GM23338 (cell line): Measurements from ENCODE around the gene ADGRB3. TPM values are rescaled to one million over a fixed set of nuclear protein-coding genes. Genes with fewer than 3 reads are reported as not detected.
A peak's percentile ranks its signal among the peaks of the same experiment; 100 is the strongest.

Source experiments
- ATAC-seq: fragments of 200-7000 bp; cut with Tn5 transposase; 3 replicates; pipeline ENCODE4 v1.9.1; 2020
- DNase-seq: peaks from one replicate; pipeline ENCODE4 v3.0.0-alpha.2; 2015; ENCODE audit warnings: low spot score
- H2AFZ ChIP-seq: fragments of 200-600 bp; sonication (generic); 2 replicates; pipeline ENCODE4 v1.8.0; 2016; ENCODE audit warnings: antibody characterized with exemption, mild to moderate bottlenecking, moderate library complexity
- H3F3A ChIP-seq: fragments of 200-600 bp; sonication (generic); replicated peaks from 2 replicates; pipeline ENCODE4 v1.8.0; 2017; ENCODE audit warnings: antibody characterized with exemption, mixed run types, low read depth
- H3K27ac ChIP-seq: fragments of 200-600 bp; sonication (generic); 2 replicates; pipeline ENCODE4 v1.6.1; 2016; ENCODE audit warnings: low read depth
- H3K27me3 ChIP-seq: fragments of 200-600 bp; sonication (generic); 2 replicates; pipeline ENCODE4 v1.8.0; 2016; ENCODE audit warnings: mild to moderate bottlenecking, mixed run types, moderate library complexity; ENCODE audit not compliant: insufficient read depth
- H3K36me3 ChIP-seq: fragments of 200-600 bp; sonication (generic); 2 replicates; pipeline ENCODE4 v1.8.0; 2016; ENCODE audit warnings: mild to moderate bottlenecking; ENCODE audit not compliant: insufficient read depth
- H3K4me1 ChIP-seq: fragments of 200-600 bp; sonication (generic); 2 replicates; pipeline ENCODE4 v1.8.0; 2016; ENCODE audit warnings: mild to moderate bottlenecking, moderate library complexity; ENCODE audit not compliant: insufficient read depth
- H3K4me2 ChIP-seq: fragments of 200-600 bp; sonication (generic); 2 replicates; pipeline ENCODE4 v1.7.1; 2017; ENCODE audit warnings: mixed run types
- H3K4me3 ChIP-seq: fragments of 200-600 bp; sonication (generic); 2 replicates; pipeline ENCODE4 v1.6.1; 2016; ENCODE audit warnings: mixed run types
- H3K79me2 ChIP-seq: fragments of 200-600 bp; sonication (generic); replicated peaks from 2 replicates; pipeline ENCODE4 v1.8.0; 2017; ENCODE audit warnings: mild to moderate bottlenecking; ENCODE audit not compliant: insufficient read depth
- H3K9me2 ChIP-seq: fragments of 200-600 bp; sonication (generic); 2 replicates; pipeline ENCODE4 v1.8.0; 2017; ENCODE audit not compliant: insufficient read depth
- H4K20me1 ChIP-seq: fragments of 200-600 bp; sonication (generic); replicated peaks from 2 replicates; pipeline ENCODE4 v1.8.0; 2017; ENCODE audit warnings: mild to moderate bottlenecking; ENCODE audit not compliant: insufficient read depth
- H3K27ac Mint-ChIP-seq: 2 replicates; pipeline ENCODE4 v1.8.0; 2020; ENCODE audit warnings: inconsistent platforms, mild to moderate bottlenecking, moderate library complexity, mixed read lengths
- H3K27me3 Mint-ChIP-seq: 3 replicates; pipeline ENCODE4 v1.8.0; 2022; ENCODE audit warnings: low read depth, mild to moderate bottlenecking, moderate library complexity, mixed read lengths, inconsistent platforms; ENCODE audit not compliant: insufficient read depth, poor library complexity
- H3K36me3 Mint-ChIP-seq: 3 replicates; pipeline ENCODE4 v1.8.0; 2021; ENCODE audit warnings: low read depth, mild to moderate bottlenecking, inconsistent platforms, moderate library complexity, mixed read lengths
- H3K4me1 Mint-ChIP-seq: 3 replicates; pipeline ENCODE4 v1.8.0; 2020; ENCODE audit warnings: mild to moderate bottlenecking, inconsistent platforms, mixed read lengths
- H3K4me3 Mint-ChIP-seq: 3 replicates; pipeline ENCODE4 v1.8.0; 2021; ENCODE audit warnings: moderate library complexity, mild to moderate bottlenecking, inconsistent platforms, mixed read lengths
- H3K9me3 Mint-ChIP-seq: 3 replicates; pipeline ENCODE4 v1.8.0; 2020; ENCODE audit warnings: moderate library complexity, mild to moderate bottlenecking, inconsistent platforms, mixed read lengths
- CREB1 ChIP-seq: fragments of 250-450 bp; sonication (Bioruptor Pico); IDR thresholded peaks from 2 replicates; pipeline ENCODE4 v1.5.0; 2020; ENCODE audit warnings: low read depth, mild to moderate bottlenecking, moderate library complexity
- EZH2 ChIP-seq: fragments of 200-600 bp; sonication (generic); IDR thresholded peaks from one replicate; pipeline ENCODE4 v1.8.0; 2017; ENCODE audit warnings: antibody characterized with exemption, mild to moderate bottlenecking, low read depth; ENCODE audit not compliant: unreplicated experiment
- EZH2phosphoT487 ChIP-seq: fragments of 200-600 bp; sonication (generic); IDR thresholded peaks from one replicate; pipeline ENCODE4 v1.8.1; 2018; ENCODE audit warnings: antibody characterized with exemption; ENCODE audit not compliant: unreplicated experiment
- JUNB ChIP-seq: IDR thresholded peaks from one replicate; pipeline ENCODE4 v1.6.1; 2016; ENCODE audit warnings: antibody characterized with exemption; ENCODE audit not compliant: unreplicated experiment
- NANOG ChIP-seq: IDR thresholded peaks from 2 replicates; pipeline ENCODE4 v1.6.1; 2016; ENCODE audit warnings: antibody characterized with exemption, borderline replicate concordance
- POLR2AphosphoS5 ChIP-seq: IDR thresholded peaks from 2 replicates; pipeline ENCODE4 v1.6.1; 2016; ENCODE audit warnings: antibody characterized with exemption, low read depth
- STAT1 ChIP-seq: IDR thresholded peaks from one replicate; pipeline ENCODE4 v1.6.1; 2016; ENCODE audit warnings: antibody characterized with exemption; ENCODE audit not compliant: unreplicated experiment
- ZNF114 ChIP-seq: fragments of 250-450 bp; sonication (Bioruptor Pico); IDR thresholded peaks from 2 replicates; pipeline ENCODE4 v1.5.0; 2020; ENCODE audit warnings: mild to moderate bottlenecking, moderate library complexity
- ZNF331 ChIP-seq: fragments of 250-450 bp; sonication (Bioruptor Pico); IDR thresholded peaks from 2 replicates; pipeline ENCODE4 v1.5.0; 2020; ENCODE audit warnings: low read depth, mild to moderate bottlenecking, moderate library complexity
- polyA plus RNA-seq: library from polyadenylated mRNA; unstranded; fragments of >200 nt; fragmentation: Nextera tagmentation; extraction: Ambion mirVana; gene quantifications from 2 replicates; pipeline ENCODE4 v1.2.1, GENCODE V29; 2016
- total RNA-seq: library from RNA; depleted of rRNA; stranded (reverse); fragments of >200 nt; shearing (Covaris generic); gene quantifications from 2 replicates; pipeline ENCODE4 v1.2.3, GENCODE V29; 2014
- TF ChIP-seq, protein P1 (sequence below): fragments of 250-450 bp; sonication (Bioruptor Pico); IDR thresholded peaks from 2 replicates; pipeline ENCODE4 v1.5.0; 2020; ENCODE audit warnings: mild to moderate bottlenecking, moderate library complexity
- TF ChIP-seq, protein P2 (sequence below), 2 experiments: fragments of 200-600 bp in 1 of 2; sonication (generic) in 1 of 2; conservative IDR thresholded peaks; 2 replicates each; pipeline versions ENCODE4 v1.5.1 to v1.6.1; 2016 to 2017; ENCODE audit warnings: antibody characterized with exemption in 2 of 2, low read depth in 2 of 2, mild to moderate bottlenecking in 2 of 2, moderate library complexity in 1 of 2

The ADGRB3 gene
- total and polyA plus RNA-seq, 2 experiments from 2014 or later: 0.92 to 4.0 TPM

DNA sequence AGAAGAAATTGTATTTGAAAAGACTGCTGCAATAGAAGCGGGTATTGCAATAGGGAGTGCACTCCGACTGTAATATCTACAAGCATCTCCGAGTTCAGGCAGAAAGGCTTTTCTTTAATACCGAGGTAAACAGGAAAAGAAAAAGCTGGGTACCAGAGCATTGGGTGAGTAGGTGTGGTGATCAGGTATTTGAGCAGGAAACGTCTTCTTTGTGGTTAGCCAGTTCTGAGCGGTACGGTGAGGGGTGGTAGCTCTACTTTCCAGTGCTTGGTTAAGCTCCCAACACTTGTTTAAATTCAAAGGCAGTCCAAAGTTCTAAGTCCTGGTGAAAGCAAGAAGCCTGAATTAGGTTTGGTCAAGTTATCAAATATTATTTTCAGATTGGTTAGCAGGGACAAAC lies 757.7 kb downstream of the ADGRB3 start:
- no peaks in the 10 kb centered on the region for H4K20me1 ChIP-seq
- no peaks in the 10 kb centered on the region for H3K79me2 ChIP-seq
- Mint-ChIP-seq H3K4me1 (peaks cover 4% of the 10 kb centered on the region; the same call in 2 of the 3 replicates), H3K4me3 (no peak overlapping the region), H3K27me3 (peaks cover 3% of the 10 kb centered on the region), H3K36me3 (no peaks in the 10 kb centered on the region), H3K27ac (peak overlapping the region; percentile 30; the same call in 1 of the 2 replicates), H3K9me3 (no peaks in the 10 kb centered on the region)
- 0 out of 2 replicates have a peak, but pooled peaks cover 4% of the 10 kb centered on the region for H3K9me2 ChIP-seq
- H3K36me3 ChIP-seq: no peaks in the 10 kb centered on the region
- TF ChIP-seq ZNF114 (CRISPR knock-in tag) (no peak), EZH2 (no peak), POLR2AphosphoS5 (no peak), JUNB (no peak), ZNF331 (CRISPR knock-in tag) (no peak), EZH2phosphoT487 (no peak), STAT1 (no peak), NANOG (no peak), CREB1 (CRISPR knock-in tag) (no peak)
- TF ChIP-seq, protein P1, sequence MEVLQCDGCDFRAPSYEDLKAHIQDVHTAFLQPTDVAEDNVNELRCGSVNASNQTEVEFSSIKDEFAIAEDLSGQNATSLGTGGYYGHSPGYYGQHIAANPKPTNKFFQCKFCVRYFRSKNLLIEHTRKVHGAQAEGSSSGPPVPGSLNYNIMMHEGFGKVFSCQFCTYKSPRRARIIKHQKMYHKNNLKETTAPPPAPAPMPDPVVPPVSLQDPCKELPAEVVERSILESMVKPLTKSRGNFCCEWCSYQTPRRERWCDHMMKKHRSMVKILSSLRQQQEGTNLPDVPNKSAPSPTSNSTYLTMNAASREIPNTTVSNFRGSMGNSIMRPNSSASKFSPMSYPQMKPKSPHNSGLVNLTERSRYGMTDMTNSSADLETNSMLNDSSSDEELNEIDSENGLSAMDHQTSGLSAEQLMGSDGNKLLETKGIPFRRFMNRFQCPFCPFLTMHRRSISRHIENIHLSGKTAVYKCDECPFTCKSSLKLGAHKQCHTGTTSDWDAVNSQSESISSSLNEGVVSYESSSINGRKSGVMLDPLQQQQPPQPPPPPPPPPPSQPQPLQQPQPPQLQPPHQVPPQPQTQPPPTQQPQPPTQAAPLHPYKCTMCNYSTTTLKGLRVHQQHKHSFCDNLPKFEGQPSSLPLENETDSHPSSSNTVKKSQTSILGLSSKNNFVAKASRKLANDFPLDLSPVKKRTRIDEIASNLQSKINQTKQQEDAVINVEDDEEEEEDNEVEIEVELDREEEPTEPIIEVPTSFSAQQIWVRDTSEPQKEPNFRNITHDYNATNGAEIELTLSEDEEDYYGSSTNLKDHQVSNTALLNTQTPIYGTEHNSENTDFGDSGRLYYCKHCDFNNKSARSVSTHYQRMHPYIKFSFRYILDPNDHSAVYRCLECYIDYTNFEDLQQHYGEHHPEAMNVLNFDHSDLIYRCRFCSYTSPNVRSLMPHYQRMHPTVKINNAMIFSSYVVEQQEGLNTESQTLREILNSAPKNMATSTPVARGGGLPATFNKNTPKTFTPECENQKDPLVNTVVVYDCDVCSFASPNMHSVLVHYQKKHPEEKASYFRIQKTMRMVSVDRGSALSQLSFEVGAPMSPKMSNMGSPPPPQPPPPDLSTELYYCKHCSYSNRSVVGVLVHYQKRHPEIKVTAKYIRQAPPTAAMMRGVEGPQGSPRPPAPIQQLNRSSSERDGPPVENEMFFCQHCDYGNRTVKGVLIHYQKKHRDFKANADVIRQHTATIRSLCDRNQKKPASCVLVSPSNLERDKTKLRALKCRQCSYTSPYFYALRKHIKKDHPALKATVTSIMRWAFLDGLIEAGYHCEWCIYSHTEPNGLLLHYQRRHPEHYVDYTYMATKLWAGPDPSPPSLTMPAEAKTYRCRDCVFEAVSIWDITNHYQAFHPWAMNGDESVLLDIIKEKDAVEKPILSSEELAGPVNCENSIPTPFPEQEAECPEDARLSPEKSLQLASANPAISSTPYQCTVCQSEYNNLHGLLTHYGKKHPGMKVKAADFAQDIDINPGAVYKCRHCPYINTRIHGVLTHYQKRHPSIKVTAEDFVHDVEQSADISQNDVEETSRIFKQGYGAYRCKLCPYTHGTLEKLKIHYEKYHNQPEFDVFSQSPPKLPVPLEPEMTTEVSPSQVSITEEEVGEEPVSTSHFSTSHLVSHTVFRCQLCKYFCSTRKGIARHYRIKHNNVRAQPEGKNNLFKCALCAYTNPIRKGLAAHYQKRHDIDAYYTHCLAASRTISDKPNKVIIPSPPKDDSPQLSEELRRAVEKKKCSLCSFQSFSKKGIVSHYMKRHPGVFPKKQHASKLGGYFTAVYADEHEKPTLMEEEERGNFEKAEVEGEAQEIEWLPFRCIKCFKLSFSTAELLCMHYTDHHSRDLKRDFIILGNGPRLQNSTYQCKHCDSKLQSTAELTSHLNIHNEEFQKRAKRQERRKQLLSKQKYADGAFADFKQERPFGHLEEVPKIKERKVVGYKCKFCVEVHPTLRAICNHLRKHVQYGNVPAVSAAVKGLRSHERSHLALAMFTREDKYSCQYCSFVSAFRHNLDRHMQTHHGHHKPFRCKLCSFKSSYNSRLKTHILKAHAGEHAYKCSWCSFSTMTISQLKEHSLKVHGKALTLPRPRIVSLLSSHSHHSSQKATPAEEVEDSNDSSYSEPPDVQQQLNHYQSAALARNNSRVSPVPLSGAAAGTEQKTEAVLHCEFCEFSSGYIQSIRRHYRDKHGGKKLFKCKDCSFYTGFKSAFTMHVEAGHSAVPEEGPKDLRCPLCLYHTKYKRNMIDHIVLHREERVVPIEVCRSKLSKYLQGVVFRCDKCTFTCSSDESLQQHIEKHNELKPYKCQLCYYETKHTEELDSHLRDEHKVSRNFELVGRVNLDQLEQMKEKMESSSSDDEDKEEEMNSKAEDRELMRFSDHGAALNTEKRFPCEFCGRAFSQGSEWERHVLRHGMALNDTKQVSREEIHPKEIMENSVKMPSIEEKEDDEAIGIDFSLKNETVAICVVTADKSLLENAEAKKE (CRISPR knock-in tag): no peak
- TF ChIP-seq, protein P2, sequence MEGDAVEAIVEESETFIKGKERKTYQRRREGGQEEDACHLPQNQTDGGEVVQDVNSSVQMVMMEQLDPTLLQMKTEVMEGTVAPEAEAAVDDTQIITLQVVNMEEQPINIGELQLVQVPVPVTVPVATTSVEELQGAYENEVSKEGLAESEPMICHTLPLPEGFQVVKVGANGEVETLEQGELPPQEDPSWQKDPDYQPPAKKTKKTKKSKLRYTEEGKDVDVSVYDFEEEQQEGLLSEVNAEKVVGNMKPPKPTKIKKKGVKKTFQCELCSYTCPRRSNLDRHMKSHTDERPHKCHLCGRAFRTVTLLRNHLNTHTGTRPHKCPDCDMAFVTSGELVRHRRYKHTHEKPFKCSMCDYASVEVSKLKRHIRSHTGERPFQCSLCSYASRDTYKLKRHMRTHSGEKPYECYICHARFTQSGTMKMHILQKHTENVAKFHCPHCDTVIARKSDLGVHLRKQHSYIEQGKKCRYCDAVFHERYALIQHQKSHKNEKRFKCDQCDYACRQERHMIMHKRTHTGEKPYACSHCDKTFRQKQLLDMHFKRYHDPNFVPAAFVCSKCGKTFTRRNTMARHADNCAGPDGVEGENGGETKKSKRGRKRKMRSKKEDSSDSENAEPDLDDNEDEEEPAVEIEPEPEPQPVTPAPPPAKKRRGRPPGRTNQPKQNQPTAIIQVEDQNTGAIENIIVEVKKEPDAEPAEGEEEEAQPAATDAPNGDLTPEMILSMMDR (conservative IDR thresholded peaks at IDR 0.05; ENCODE audit: low read depth in 2 of 2): no peak
- no peak overlapping the region for H3K27ac ChIP-seq
- no peak overlapping the region for H3K4me2 ChIP-seq
- no peaks in the 10 kb centered on the region for H3F3A ChIP-seq
- H3K27me3 ChIP-seq: no peaks in the 10 kb centered on the region
- ATAC-seq (no peak), DNase-seq (no peak)
- no peak overlapping the region for H3K4me3 ChIP-seq
- no peaks in the 10 kb centered on the region; the same call in 1 of the 2 replicates for H3K4me1 ChIP-seq
- peak overlapping the region; percentile 48; the same call in 1 of the 2 replicates for H2AFZ ChIP-seq
